GM12878 (cell line): ENCODE results near the gene NHSL1. TPM values are rescaled to one million over a fixed set of nuclear protein-coding genes. Genes with fewer than 3 reads are reported as not detected.

Experiments used
- ATAC-seq: fragments of 200-7000 bp; cut with Tn5 transposase; 3 replicates; pipeline ENCODE4 v1.9.1; 2020; ENCODE audit warnings: mild to moderate bottlenecking, moderate library complexity
- Bru-seq: library from RNA; stranded (reverse); fragments of 400-500 nt; gene quantifications from one replicate; lab custom pipeline; 2021; lab: Mats Ljungman, UMichigan
- BruChase-seq, 2 experiments: library from RNA; stranded (reverse); fragments of 400-500 nt; gene quantifications; one replicate each; lab custom pipeline; 2021; lab: Mats Ljungman, UMichigan
- BruUV-seq: library from RNA; stranded (reverse); fragments of 400-500 nt; replicated peaks from 2 replicates; lab custom pipeline; 2021; lab: Mats Ljungman, UMichigan
- CTCF ChIA-PET: fragments of 300-600 bp; sonication (Branson Sonifier 250); formaldehyde crosslinking; extraction: SDS; loops from one replicate; lab custom pipeline; 2021; ENCODE audit warnings: inconsistent platforms; lab: Yijun Ruan, JAX
- POLR2A ChIA-PET: fragments of 350-600 bp; formaldehyde crosslinking; extraction: SDS; loops from one replicate; lab custom pipeline; 2021; ENCODE audit warnings: inconsistent platforms; lab: Charles Lee
- RAD21 ChIA-PET: fragments of 300-600 bp; sonication (Branson Sonifier 250); formaldehyde crosslinking; loops from one replicate; lab custom pipeline; 2023; ENCODE audit warnings: antibody characterized with exemption; ENCODE audit not compliant: unreplicated experiment; lab: Charles Lee
- SMC1A ChIA-PET: fragments of 300-600 bp; sonication (Branson Sonifier 250); formaldehyde crosslinking; loops from one replicate; lab custom pipeline; 2023; ENCODE audit not compliant: unreplicated experiment, uncharacterized antibody; lab: Charles Lee
- DNase-seq: peaks from one replicate; pipeline ENCODE4 v3.0.0-alpha.2; 2011; ENCODE audit warnings: low read depth, low spot score
- FAIRE-seq: peaks from 3 replicates; lab custom pipeline; 2011; peaks lifted over from hg19 to GRCh38; lab: Jason Lieb, UNC
- H2AFZ ChIP-seq: 2 replicates; pipeline ENCODE4 v1.6.0; 2011; ENCODE audit warnings: low read depth, low read length, control low read depth; ENCODE audit not compliant: control insufficient read depth
- H3K27ac ChIP-seq: 2 replicates; pipeline ENCODE4 v1.5.1; 2011; ENCODE audit warnings: control low read depth; ENCODE audit not compliant: control insufficient read depth, insufficient read depth
- H3K27me3 ChIP-seq, 2 experiments: replicated peaks in 1 of 2; 2 replicates each; pipeline versions ENCODE4 v1.6.0 to v1.6.1; 2011; ENCODE audit warnings: low read length in 1 of 2; ENCODE audit not compliant: control insufficient read depth in 2 of 2, insufficient read depth in 2 of 2
- H3K36me3 ChIP-seq, 2 experiments: 2 replicates each; pipeline ENCODE4 v1.5.1; 2011; ENCODE audit warnings: low read length in 1 of 2; ENCODE audit not compliant: control insufficient read depth in 2 of 2, insufficient read depth in 2 of 2
- H3K4me1 ChIP-seq: 2 replicates; pipeline ENCODE4 v1.6.1; 2011; ENCODE audit warnings: mild to moderate bottlenecking, low read length, moderate library complexity, mixed read lengths; ENCODE audit not compliant: control insufficient read depth, insufficient read depth
- H3K4me2 ChIP-seq: 2 replicates; pipeline ENCODE4 v1.6.0; 2011; ENCODE audit warnings: control low read depth; ENCODE audit not compliant: control insufficient read depth, insufficient read depth
- H3K4me3 ChIP-seq: fragments of 200-600 bp; sonication (generic); 2 replicates; pipeline ENCODE4 v1.5.1; 2016
- H3K79me2 ChIP-seq: 2 replicates; pipeline ENCODE4 v1.6.0; 2011; ENCODE audit warnings: low read length; ENCODE audit not compliant: control insufficient read depth, insufficient read depth
- H3K9ac ChIP-seq: 2 replicates; pipeline ENCODE4 v1.8.0; 2011; ENCODE audit warnings: low read length, control low read depth, mixed read lengths; ENCODE audit not compliant: control insufficient read depth, insufficient read depth
- H3K9me3 ChIP-seq: replicated peaks from 3 replicates; pipeline ENCODE4 v1.5.1; 2011; ENCODE audit warnings: mild to moderate bottlenecking, low read length; ENCODE audit not compliant: control insufficient read depth, insufficient read depth
- H4K20me1 ChIP-seq: 2 replicates; pipeline ENCODE4 v1.6.0; 2011; ENCODE audit not compliant: control insufficient read depth, insufficient read depth
- DPF2 ChIP-seq: fragments of 450-650 bp; IDR thresholded peaks from 2 replicates; pipeline ENCODE4 v1.6.1; 2017; ENCODE audit warnings: mild to moderate bottlenecking
- E2F8 ChIP-seq: fragments of 450-650 bp; IDR thresholded peaks from 2 replicates; pipeline ENCODE4 v1.6.1; 2018; ENCODE audit warnings: mild to moderate bottlenecking, low read depth, moderate library complexity; ENCODE audit not compliant: partially characterized antibody
- GATAD2B ChIP-seq: fragments of 450-650 bp; conservative IDR thresholded peaks from 2 replicates; pipeline ENCODE4 v1.6.1; 2017; ENCODE audit warnings: low read depth, mild to moderate bottlenecking, moderate library complexity
- IKZF1 ChIP-seq: fragments of 450-650 bp; conservative IDR thresholded peaks from 2 replicates; pipeline ENCODE4 v1.6.1; 2017; ENCODE audit warnings: antibody characterized with exemption, mild to moderate bottlenecking
- KDM1A ChIP-seq: fragments of 200-600 bp; sonication (generic); IDR thresholded peaks from 2 replicates; pipeline ENCODE4 v1.6.1; 2016; ENCODE audit warnings: borderline replicate concordance
- NFYB ChIP-seq: IDR thresholded peaks from 2 replicates; pipeline ENCODE4 v1.6.1; 2011; ENCODE audit warnings: low read depth, mild to moderate bottlenecking, low read length, improper control_type of control experiment, moderate library complexity; ENCODE audit not compliant: insufficient read depth
- RAD51 ChIP-seq: fragments of 450-650 bp; IDR thresholded peaks from 2 replicates; pipeline ENCODE4 v1.6.1; 2016; ENCODE audit warnings: moderate library complexity, mild to moderate bottlenecking, inconsistent platforms
- ZBTB11 ChIP-seq: fragments of 450-650 bp; formaldehyde crosslinking; IDR thresholded peaks from 2 replicates; pipeline ENCODE4 v1.5.0; 2022; ENCODE audit warnings: mild to moderate bottlenecking, missing genetic modification characterization
- WGBS: methylation state at CpG from one replicate; pipeline ENCODE4 v1.1.6; 2016; ENCODE audit warnings: low lambda C conversion rate; ENCODE audit not compliant: insufficient replicate concordance, insufficient coverage; ENCODE audit errors: missing lambda C conversion rate; 5-methylcytosine and 5-hydroxymethylcytosine counted together
- in situ Hi-C: fragments of 300-500 bp; cut with MboI; formaldehyde crosslinking; loops from 9 replicates; pipeline ENCODE4 v1.14.3; 2018; ENCODE audit warnings: mixed read lengths
- intact Hi-C: fragments of 100-400 bp; cut with micrococcal nuclease; formaldehyde crosslinking; loops from one replicate; pipeline ENCODE4 v1.14.2; 2022; ENCODE audit not compliant: unreplicated experiment
- long read RNA-seq, 2 experiments: library from polyadenylated mRNA; unstranded; transcript quantifications; one replicate each; pipeline ENCODE4 v2.0.0, GENCODE V29; 2019 to 2020
- polyA minus RNA-seq, 3 experiments: library from RNA; depleted of rRNA, polyadenylated mRNA; stranded (reverse); fragments of >200 nt; gene quantifications; 2 replicates each; pipeline ENCODE4 v1.2.3, GENCODE V29; 2011
- polyA plus RNA-seq, 11 experiments: library from polyadenylated mRNA; depleted of rRNA in 4 of 11; unstranded in 6 of 11; stranded (reverse) in 5 of 11; fragments of >200 nt; fragmentation: Nextera tagmentation in 4 of 11; fragmentation: Illumina TruSeq in 1 of 11; extraction: Ambion mirVana in 4 of 11; extraction: Trizol in 1 of 11; gene quantifications; 1 replicate in 1 of 11; 2 replicates in 10 of 11; pipeline versions ENCODE4 v1.2.1 to v1.2.3, GENCODE V29; 2011 to 2016; ENCODE audit warnings: inconsistent platforms in 2 of 11, missing spikeins in 2 of 11, low read depth in 1 of 11
- total RNA-seq, 4 experiments: library from RNA; depleted of rRNA in 3 of 4; stranded (reverse); fragments of >200 nt in 3 of 4; fragmentation: Illumina TruSeq in 1 of 4; extraction: Trizol in 1 of 4; gene quantifications; 2 replicates each; pipeline versions ENCODE4 v1.2.1 to v1.2.3, GENCODE V29; 2013 to 2021
- TF ChIP-seq, protein P1 (sequence below): fragments of 450-650 bp; IDR thresholded peaks from 2 replicates; pipeline ENCODE4 v1.6.1; 2016; ENCODE audit warnings: mild to moderate bottlenecking

The NHSL1 gene
- 39.6 and 44.5 TPM in 2 replicates for total RNA-seq (2013; cell fraction: nucleolus; rRNA removed)
- 0.56 and 2.0 TPM in 2 replicates for total RNA-seq (2014; rRNA removed)
- 0.64 and 0.67 TPM in 2 replicates for total RNA-seq (2014; rRNA removed; fragmentation: Illumina TruSeq; extraction: Trizol)
- 1.2 and 2.7 TPM in 2 replicates for total RNA-seq (2021)
- polyA plus RNA-seq (2011; ENCODE audit: low read depth), result 0.04 TPM
- 10.3 and 14.1 TPM in 2 replicates for polyA plus RNA-seq (2011; rRNA removed)
- 7.1 and 10.2 TPM in 2 replicates for polyA plus RNA-seq (2011; cell fraction: cytosol; rRNA removed)
- 28.6 and 29.1 TPM in 2 replicates for polyA plus RNA-seq (2011; cell fraction: nucleus; rRNA removed)
- polyA plus RNA-seq (2012), result 0.10 and 0.11 TPM in 2 replicates
- 0.35 and 1.1 TPM in 2 replicates for polyA plus RNA-seq (2014; fragmentation: Illumina TruSeq; extraction: Trizol)
- under 1 TPM; 0.26 to 0.66 TPM for polyA plus RNA-seq (2014; fragmentation: Nextera tagmentation; extraction: Ambion mirVana)
- polyA plus RNA-seq (2014; rRNA removed), result 0.67 and 0.72 TPM in 2 replicates
- 1 to 10 TPM; 1.6 TPM for polyA plus RNA-seq (2016; fragmentation: Nextera tagmentation; extraction: Ambion mirVana)
- 49.2 and 80.0 TPM in 2 replicates for polyA minus RNA-seq (2011; rRNA and poly(A)+ RNA removed)
- 22.2 and 29.9 TPM in 2 replicates for polyA minus RNA-seq (2011; cell fraction: cytosol; rRNA and poly(A)+ RNA removed)
- 38.2 and 59.5 TPM in 2 replicates for polyA minus RNA-seq (2011; cell fraction: nucleus; rRNA and poly(A)+ RNA removed)
- percentile 72 among the genes with signal in this experiment for Bru-seq, nascent RNA
- percentile 75 among the genes with signal in this experiment for BruChase-seq, experiment 1, labeled RNA remaining after a 6-hour chase
- BruChase-seq, experiment 2, labeled RNA remaining after a 2-hour chase, result percentile 76 among the genes with signal in this experiment
- long read RNA-seq, experiment 1, partial matches to known transcripts, result 1 of 12 reads
- long read RNA-seq, experiment 1, other reads (novel, unspliced or antisense), result 9 of 12 reads
- long read RNA-seq, experiment 2, partial matches to known transcripts, result 1 of 9 reads
- long read RNA-seq, experiment 2, other reads (novel, unspliced or antisense), result 5 of 9 reads

GRCh38 chr6:138499303-138500018 is at the start of gene NHSL1:
TSS of gene NHSL1 (minus strand) at chr6:138499494. CDS start at chr6:138499290, 204 bp downstream.
- ATAC-seq (peak; percentile 92), FAIRE-seq (no peak), DNase-seq (peak; percentile 34)
- Histone ChIP-seq H2AFZ (no peak within 1 kb of the TSS; the same call in 1 of the 2 replicates), H3K9me3 (no peaks in the 10 kb centered on the region), H3K4me1 (no peaks in the 10 kb centered on the region), H3K27ac (no peak within 1 kb of the TSS), H3K36me3 (no peaks in the 10 kb centered on the region), H3K4me3 (no peak within 1 kb of the TSS), H3K27me3 (peaks cover 0 to 10% of the 10 kb centered on the region in 2 experiments; a peak in 2 of 4 replicates), H4K20me1 (no peaks in the 10 kb centered on the region), H3K79me2 (no peaks in the 10 kb centered on the region), H3K9ac (no peak within 1 kb of the TSS), H3K4me2 (peak within 1 kb of the TSS; percentile 21)
- ChIA-PET RAD21 (interaction anchor here (0.9 to 17.2 kb wide), 13 partner anchors 9 to 227 kb away, joined by 3 to 202 read pairs (median 6); no protein-coding TSS in a partner anchor), POLR2A (interaction anchor here (0.6 to 1.6 kb wide), 11 partner anchors 13 to 1157 kb away, joined by 3 to 5 read pairs (median 3); no protein-coding TSS in a partner anchor), CTCF (interaction anchor here (1.0 to 6.0 kb wide), 12 partner anchors 8 to 265 kb away, joined by 3 to 57 read pairs (median 7); no protein-coding TSS in a partner anchor), SMC1A (interaction anchor here (0.7 to 11.5 kb wide), 16 partner anchors 9 to 382 kb away, joined by 3 to 139 read pairs (median 12); no protein-coding TSS in a partner anchor)
- TF ChIP-seq GATAD2B, result 0 out of 2 replicates have a peak, but pooled peaks have one; percentile 26
- TF ChIP-seq DPF2, result no peak
- no peak for TF ChIP-seq ZBTB11 (CRISPR knock-in tag)
- TF ChIP-seq, protein P1, sequence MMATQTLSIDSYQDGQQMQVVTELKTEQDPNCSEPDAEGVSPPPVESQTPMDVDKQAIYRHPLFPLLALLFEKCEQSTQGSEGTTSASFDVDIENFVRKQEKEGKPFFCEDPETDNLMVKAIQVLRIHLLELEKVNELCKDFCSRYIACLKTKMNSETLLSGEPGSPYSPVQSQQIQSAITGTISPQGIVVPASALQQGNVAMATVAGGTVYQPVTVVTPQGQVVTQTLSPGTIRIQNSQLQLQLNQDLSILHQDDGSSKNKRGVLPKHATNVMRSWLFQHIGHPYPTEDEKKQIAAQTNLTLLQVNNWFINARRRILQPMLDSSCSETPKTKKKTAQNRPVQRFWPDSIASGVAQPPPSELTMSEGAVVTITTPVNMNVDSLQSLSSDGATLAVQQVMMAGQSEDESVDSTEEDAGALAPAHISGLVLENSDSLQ, result peak; percentile 79
- peak; percentile 63; the same call in 1 of the 2 replicates for TF ChIP-seq NFYB
- TF ChIP-seq KDM1A, result no peak
- peak; percentile 42 for TF ChIP-seq IKZF1
- TF ChIP-seq E2F8, result peak; percentile 1
- TF ChIP-seq RAD51, result no peak
- BruUV-seq, result no TSS peak
- 9% methylated on average over 8 of the region's 8 CpGs for WGBS
- intact Hi-C loops, result loop anchor here (2.0 to 10.0 kb wide), 2 partner anchors 43 to 195 kb away; no protein-coding TSS in a partner anchor
- in situ Hi-C loops, result no loop called here
